HG03066 (cell line): ENCODE measurements around the gene LRRC8B.
"Not testable (repeated sequence)": the region's sequence is repeated elsewhere in the genome, so short reads cannot be mapped to it uniquely, and the experiment has no call there.

ENCODE experiments used
- ATAC-seq: cut with Tn5 transposase; IDR thresholded peaks from one replicate; pipeline ENCODE4 v1.9.1; 2021; ENCODE audit warnings: low read depth; ENCODE audit not compliant: unreplicated experiment

The LRRC8B gene

DNA sequence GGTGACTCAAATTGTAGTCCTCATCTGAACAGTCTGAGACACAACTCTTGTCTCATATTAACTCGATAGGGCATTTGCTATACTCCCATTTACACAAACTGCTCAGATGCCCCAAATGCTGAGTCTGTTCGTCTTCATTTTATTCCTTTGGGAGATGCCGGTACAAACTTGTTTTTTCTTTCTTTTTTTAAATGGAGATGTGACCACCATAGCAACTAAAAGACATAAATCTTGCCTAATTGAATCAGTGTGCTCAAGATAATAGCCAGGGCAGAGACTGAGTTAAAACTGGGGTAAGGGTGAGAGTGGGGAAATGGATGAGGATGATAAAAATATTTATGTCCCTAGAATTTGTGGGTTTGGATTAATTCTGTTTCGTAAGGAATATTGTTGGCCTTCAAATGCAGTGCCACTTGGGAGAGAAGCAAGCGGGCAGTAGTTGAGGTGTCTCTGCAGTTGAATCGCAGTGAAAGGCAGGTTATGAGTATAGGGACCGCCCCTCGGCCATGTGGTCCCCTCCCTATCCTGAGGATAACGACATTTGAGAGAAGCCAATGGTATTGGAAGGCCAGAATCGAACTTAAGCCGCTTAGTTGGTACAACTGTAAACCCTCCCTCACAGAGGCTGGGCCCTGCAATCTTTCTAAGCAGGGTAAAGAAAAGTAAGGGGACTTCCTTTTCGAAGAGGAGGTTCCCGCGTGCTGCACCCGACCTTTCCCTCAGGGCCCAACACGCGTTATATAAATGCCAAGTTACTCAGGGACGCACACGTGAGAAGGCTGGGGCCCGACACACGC, 859 bp upstream of the LRRC8B start:
- ATAC-seq, result peak; percentile 23

DNA sequence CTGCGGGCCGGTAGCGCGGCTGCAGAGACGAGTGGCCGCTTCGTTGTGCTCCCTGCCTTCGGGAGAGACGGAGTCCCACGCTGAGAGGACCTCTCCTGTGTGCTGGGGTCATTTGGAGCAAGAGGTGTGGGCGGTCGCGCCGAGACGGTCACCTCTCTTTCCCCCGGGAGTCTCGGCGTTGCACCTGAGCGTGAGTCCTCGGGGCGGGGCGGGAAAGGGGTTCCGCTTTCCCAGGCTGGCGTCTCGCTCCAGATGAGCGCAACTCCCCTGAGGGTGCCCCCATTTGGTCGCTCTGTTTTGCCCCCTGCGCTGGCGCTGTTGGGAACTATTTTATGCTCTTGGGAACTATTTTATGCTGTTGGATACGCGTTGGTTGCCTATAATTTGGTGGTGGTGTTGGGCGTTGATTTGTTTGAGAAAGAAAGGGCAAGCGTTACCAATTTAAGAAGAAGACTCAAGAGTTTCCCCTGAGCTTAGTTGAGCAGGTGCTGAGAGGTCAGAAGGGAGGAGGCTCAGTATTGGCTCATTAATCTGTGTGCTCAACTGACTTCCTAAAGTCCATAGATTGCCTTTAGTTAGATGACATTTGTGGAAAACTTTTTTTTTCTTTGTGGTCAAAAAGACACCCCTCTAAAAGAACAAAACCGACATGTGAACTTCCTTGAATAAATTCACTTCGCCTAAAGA, 683 bp downstream of the LRRC8B start:
- ATAC-seq, result peak; percentile 24

DNA sequence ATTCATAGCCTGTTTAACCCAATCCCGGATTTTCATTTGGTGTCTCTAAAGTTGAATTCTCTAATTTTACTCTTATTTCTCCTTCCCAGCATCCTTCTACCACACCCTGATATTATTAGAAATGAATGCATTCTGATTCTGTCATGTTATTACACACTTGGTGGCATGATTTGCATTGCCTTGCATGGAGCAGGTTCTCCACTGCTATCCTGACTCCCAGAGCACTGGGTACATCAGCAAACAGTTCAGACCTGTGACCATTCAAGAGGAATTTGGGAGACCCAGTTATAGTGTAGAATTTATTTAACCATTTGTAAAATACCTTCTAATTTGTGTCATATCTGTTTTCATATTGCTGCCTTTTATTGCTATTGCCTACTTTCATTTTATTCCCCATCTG, 2.6 kb downstream of the LRRC8B start:
- no peak for ATAC-seq

- ATAC-seq, result no peak
These were observed 3.2 kb downstream of the LRRC8B start for GRCh38 chr1:89527750-89528381.

GRCh38 chr1:89528382-89528780, 3.8 kb downstream of the LRRC8B start:
- ATAC-seq, result no peak

DNA sequence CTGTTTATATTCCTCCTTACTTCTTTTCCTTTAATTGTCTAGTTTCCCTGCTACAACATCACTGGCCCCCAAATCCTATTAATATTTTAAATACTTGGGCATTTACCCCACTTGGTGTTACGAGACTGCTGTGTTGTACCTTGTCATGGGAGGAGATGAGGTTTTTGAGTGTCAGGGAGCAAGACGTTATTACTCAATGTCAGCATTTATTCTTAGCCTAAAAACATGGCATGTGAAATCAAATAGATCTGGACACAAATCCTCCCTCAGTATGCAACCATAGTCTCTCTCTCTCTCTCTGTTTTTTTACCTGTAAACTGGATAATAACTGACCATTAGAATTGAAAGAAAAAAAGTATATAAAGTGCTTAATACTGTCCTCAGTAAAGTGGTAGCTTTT, 4.6 kb downstream of the LRRC8B start:
- ATAC-seq, result no peak

GRCh38 chr1:89530444-89531089, 5.9 kb downstream of the LRRC8B start:
- ATAC-seq, result no peak

DNA sequence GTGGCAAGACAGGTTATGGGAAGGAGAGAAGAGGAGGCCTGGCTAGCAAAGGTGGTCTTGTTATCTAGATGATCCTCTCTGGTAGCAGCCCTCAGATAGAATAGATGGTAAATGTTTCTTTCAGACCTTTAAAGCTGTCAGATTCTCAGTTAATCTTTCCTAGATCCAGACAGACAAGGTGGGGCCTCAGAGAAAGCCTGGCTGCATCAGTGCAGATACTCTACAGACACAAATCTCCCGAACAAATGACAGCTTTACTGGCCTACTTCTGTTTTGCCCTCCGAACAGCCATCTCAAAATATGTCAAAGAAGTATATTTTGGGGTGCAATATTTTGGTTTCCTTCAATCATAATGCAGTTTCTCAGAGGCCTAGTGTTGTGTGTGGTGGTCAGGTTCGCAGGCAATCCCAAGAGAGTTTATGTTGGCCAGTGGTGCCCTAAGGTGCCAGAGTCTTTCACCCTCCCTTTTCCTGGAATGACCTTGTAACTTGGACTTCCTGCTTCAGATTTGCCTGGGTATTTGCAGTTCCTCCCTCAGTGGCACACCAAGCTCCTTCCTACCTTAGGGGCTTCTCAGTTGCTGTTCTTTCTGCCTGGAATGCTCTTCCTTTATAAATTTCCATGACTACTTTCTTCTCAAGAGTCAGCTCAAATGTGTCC, 7.0 kb downstream of the LRRC8B start:
- ATAC-seq, result no peak

DNA sequence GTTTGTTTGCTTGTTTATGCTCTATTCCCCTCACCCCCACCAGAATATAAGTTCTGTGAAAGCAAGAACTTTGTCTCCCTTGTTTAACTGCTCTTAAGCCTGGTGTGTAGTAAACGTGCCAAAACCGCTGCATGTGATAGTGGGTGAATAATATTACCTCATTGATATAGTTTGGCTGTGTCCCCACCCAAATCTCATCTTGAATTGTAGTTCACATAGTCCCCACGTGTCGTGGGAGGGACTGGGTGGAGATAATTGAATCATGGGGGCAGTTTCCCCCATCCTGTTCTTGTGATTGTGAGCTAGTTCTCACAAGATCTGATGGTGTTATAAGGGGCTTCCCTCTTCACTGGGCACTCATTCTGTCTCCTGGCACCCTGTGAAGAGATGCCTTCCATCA, 7.6 kb downstream of the LRRC8B start:
- no peak for ATAC-seq

- ATAC-seq, result no peak
These were observed 8.2 kb downstream of the LRRC8B start for GRCh38 chr1:89532866-89533265.

DNA sequence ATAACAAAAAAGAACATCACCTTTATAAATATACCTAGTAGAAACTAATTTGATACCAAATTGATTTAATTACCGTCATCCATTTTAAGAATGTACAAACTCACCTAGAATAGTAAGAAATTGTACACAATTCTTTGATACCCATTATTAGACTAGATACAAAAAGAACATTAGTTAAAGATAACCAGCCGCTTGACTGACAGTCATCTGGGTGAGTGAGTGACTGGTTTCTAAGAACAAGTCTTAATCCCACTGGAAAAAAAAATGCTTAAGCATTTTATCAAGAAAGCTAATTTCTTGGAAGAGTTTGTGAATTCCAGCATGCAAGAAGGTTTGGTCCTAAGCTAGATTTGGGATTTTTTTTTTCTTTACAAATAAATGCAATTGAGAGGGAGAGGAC, 10.9 kb downstream of the LRRC8B start:
- ATAC-seq, result no peak

- no peak for ATAC-seq
These were observed 12.1 kb downstream of the LRRC8B start for GRCh38 chr1:89536555-89537341.

DNA sequence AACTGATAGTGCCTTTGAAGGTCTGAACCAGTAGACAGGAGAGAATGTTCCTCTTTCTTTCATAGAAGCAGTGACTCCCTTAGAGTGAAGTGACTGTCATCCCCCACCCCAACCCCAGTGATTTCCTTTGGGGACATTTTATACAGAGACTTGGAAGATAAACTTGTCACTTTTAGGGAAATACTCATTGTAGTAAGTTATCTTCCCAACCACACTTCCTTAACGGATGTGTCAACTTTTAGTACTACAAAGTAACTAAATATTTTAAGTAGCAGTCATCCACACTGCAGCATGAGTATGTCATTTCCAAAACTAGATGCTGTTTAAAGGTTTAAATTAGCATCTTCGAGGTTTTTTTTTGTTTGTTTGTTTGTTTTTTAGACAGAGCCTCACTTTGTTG, 13.7 kb downstream of the LRRC8B start:
- ATAC-seq, result no peak

- ATAC-seq, result no peak
These were observed 14.5 kb downstream of the LRRC8B start for GRCh38 chr1:89539128-89539527.

DNA sequence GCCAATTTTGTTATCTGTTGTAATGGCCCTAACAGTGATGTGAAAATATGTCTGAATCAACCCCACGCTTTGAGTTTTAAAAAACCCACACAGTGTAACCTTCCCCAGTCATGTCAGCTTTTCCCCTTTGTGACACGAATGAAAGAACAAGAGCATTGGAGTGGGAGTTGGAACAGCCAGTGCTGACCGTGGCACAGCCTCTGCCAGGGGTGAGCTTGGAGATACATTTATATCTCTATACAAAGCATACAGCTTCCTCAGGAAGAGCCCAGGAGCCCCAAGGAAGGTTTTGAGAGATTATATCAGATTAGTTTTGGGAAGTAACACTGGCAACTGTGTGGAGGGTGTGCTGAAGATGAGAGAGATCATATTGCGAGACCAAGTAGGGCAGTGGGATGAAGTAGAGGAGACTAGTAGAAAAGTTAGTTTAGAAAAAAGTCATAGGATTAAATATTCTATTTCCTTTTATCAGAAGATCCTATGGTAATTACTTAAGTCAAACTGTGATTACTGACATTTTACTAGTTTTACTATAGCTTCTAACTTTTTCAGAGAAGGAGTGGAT, 15.9 kb downstream of the LRRC8B start:
- ATAC-seq, result no peak

DNA sequence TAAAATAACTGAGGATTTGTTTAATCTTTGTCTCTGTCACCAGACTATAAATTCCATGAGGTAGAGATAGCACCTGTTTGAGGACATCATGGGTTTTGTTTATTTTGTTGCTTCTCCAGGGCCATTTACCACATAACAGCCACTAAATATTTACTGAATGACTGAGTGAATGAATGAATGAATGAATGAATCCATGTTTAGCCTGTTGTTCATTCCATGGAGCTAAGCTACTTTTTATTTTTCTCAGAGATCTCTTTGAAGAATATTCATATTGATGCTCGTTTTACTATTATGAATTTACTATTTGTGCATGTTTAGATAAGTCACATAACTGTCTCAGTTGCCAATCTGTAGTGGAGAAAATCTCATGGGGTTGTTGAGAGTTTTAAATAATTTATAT, 17.7 kb downstream of the LRRC8B start:
- ATAC-seq, result no peak

DNA sequence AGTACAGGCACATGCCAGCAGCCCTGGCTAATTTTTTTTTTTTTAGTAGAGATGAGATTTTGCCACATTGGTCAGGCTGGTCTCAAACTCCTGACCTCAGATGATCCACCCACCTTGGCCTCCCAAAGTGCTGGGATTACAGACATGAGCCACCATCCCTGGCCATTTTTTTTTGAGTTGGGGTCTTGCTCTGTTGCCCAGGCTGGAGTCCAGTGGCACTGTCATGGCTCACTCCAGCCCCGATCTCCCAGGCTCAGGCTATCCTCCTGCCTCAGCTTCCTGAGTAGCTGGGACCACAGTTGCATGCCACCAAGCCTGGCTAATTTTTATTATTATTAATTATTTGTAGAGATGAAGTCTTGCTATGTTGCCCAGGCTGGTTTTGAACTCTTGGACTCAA, 19.0 kb downstream of the LRRC8B start:
- ATAC-seq, result not testable (repeated sequence)

DNA sequence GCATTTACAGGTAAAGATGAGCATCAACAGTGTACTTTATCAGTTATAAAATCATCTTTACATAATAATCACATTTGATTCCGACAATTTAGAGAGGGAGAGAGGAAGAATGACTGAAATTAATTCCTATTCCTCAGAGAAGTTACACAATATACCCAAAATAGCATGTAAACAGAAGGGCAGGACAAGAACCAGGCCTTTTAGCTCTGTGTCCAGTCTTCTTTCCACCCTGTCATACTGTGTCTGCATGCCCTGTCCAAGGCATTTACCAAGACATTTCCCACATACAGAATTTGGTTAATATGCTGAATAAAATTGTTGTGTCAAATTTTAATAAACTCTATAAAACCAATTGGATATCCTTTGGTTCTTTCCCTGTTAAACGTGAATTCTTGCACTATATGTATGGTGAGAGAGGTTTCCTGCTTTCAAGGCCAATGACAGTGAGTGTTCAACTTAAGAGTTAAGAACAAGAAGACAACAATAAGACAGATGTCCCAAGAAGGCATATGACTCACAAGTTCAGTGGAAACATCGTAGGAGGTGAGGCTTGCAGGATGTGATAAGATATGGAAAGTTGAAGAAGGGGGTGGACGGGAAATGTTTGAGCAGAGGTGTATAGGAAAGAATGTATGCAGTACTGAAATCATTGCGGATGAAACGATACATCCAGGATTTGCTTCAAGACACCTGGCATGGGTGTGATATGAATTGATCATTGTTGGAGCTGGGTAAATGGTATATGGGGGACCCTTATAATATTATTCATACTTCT, 20.8 kb downstream of the LRRC8B start:
- no peak for ATAC-seq
